Stomach (tissue), 19 donors: ENCODE data around the gene ASXL2. TPM values are rescaled to one million over a fixed set of nuclear protein-coding genes. Genes with fewer than 3 reads are reported as not detected.

Experiments
- DNase-seq, 2 donors: peaks; one replicate each; pipeline versions ENCODE4 v3.0.0 to v3.0.0-alpha.2; 2013 to 2019
- H3K27ac ChIP-seq, 5 donors: fragments of 200-600 bp in 4 of 5; sonication (generic) in 4 of 5; one replicate each; pipeline ENCODE4 v1.5.1; 2013 to 2019; ENCODE audit warnings: mild to moderate bottlenecking in 1 of 5, moderate library complexity in 1 of 5
- H3K27me3 ChIP-seq, 3 donors: fragments of 200-600 bp; sonication (generic); one replicate each; pipeline ENCODE4 v1.5.1; 2017 to 2019; ENCODE audit warnings: mixed run types in 1 of 3
- H3K36me3 ChIP-seq, 4 donors: fragments of 200-600 bp; sonication (generic); 1 replicate in 3 of 4; 2 replicates in 1 of 4; pipeline ENCODE4 v1.5.1; 2016 to 2019
- H3K4me1 ChIP-seq, 4 donors: fragments of 200-600 bp; sonication (generic); one replicate each; pipeline ENCODE4 v1.5.1; 2016 to 2019
- H3K4me3 ChIP-seq, 4 donors: fragments of 200-600 bp; sonication (generic) in 3 of 4; one replicate each; pipeline ENCODE4 v1.5.1; 2016 to 2019; ENCODE audit warnings: mild to moderate bottlenecking in 1 of 4
- H3K9me3 ChIP-seq, 4 donors: fragments of 200-600 bp; sonication (generic); one replicate each; pipeline ENCODE4 v1.5.1; 2016 to 2019
- CTCF ChIP-seq, 7 experiments: fragments of 450-650 bp in 4 of 7; fragments of 200-600 bp in 3 of 7; sonication (generic) in 3 of 7; IDR thresholded peaks; one replicate each; pipeline ENCODE4 v1.5.1; 2016 to 2019; ENCODE audit warnings: antibody characterized with exemption in 7 of 7, control low read depth in 2 of 7, mild to moderate bottlenecking in 1 of 7
- EP300 ChIP-seq: sonication (generic); formaldehyde crosslinking; IDR thresholded peaks from one replicate; pipeline ENCODE4 v1.6.1; 2017; ENCODE audit warnings: antibody characterized with exemption
- POLR2A ChIP-seq, 4 donors: fragments of 450-650 bp; IDR thresholded peaks; one replicate each; pipeline ENCODE4 v1.6.1; 2016; ENCODE audit warnings: antibody characterized with exemption in 4 of 4, control low read depth in 2 of 4, mild to moderate bottlenecking in 1 of 4, moderate library complexity in 1 of 4
- POLR2AphosphoS5 ChIP-seq, 3 donors: sonication (generic); formaldehyde crosslinking; IDR thresholded peaks; one replicate each; pipeline ENCODE4 v1.6.1; 2016; ENCODE audit warnings: antibody characterized with exemption in 3 of 3
- WGBS, 5 donors: extraction: QIAGEN DNeasy Blood & Tissue Kit in 3 of 5; methylation state at CpG; one replicate each; pipeline versions ENCODE4 v1.1.5 to v1.1.7; 2013 to 2018; 5-methylcytosine and 5-hydroxymethylcytosine counted together
- intact Hi-C: fragments of 100-400 bp; cut with DNase I; formaldehyde crosslinking; loops from one replicate; pipeline ENCODE4 v1.15.1; 2023; ENCODE audit warnings: low total_unique reads
- long read RNA-seq, 10 donors: transcript quantifications; one replicate each; lab custom pipeline, GENCODE V29; 2026
- polyA plus RNA-seq, 3 donors: library from polyadenylated mRNA; stranded (reverse); fragments of 200-250 nt; gene quantifications; one replicate each; pipeline ENCODE4 v1.2.3, GENCODE V29; 2013
- total RNA-seq, 5 donors: library from RNA; depleted of rRNA; stranded (reverse); fragments of >200 nt; gene quantifications; one replicate each; pipeline versions ENCODE4 v1.1.0 to v1.2.3, GENCODE V29; 2014 to 2016
- donor health status: healthy with polysubstance abuse.
- donor health status: Bipolar disorder and iron deficiency.
- donor health status: healthy.

The ASXL2 gene
- total RNA-seq (10 to 100 TPM; 12.7 to 26.5 (median 19.2) TPM), polyA plus RNA-seq (1 to 10 TPM; 1.6 to 2.4 (median 1.8) TPM)
- long read RNA-seq, donor 1, result 0 reads
- long read RNA-seq, donor 2, result 0 reads
- long read RNA-seq, donor 3, result 0 reads
- long read RNA-seq, donor 4, result 0 reads
- long read RNA-seq, donor 5, result 0 reads
- long read RNA-seq, donor 6, result 0 reads
- long read RNA-seq, donor 7, result 0 reads
- long read RNA-seq, donor 8, result 0 reads
- long read RNA-seq, donor 9, result 0 reads
- long read RNA-seq, donor 10, result 0 reads

- TF ChIP-seq POLR2AphosphoS5 (IDR thresholded peaks at IDR 0.05) (peak; percentile 88 to 96 (median 95)), CTCF (IDR thresholded peaks at IDR 0.05) (peak in 1 of 7 experiments; percentile 33), POLR2A (IDR thresholded peaks at IDR 0.05) (peak in 2 of 4 donors; percentile 39 to 72), EP300 (no peak)
- Histone ChIP-seq H3K4me1 (peaks cover 12 to 43% (median 22%) of the 10 kb centered on the region in 4 donors), H3K9me3 (no peaks in the 10 kb centered on the region), H3K4me3 (peak within 1 kb of the TSS; percentile 70 to 96 (median 80)), H3K36me3 (peaks cover 0 to 14% (median 12%) of the 10 kb centered on the region in 4 donors), H3K27ac (peak within 1 kb of the TSS; percentile 88 to 98 (median 96)), H3K27me3 (peaks cover 0 to 11% (median 0%) of the 10 kb centered on the region in 3 donors)
- intact Hi-C loops, result no loop called here
- WGBS, 5 donors, result 1 to 8% (median 2%) methylated on average over 10 to 56 of the region's 56 CpGs
- peak; percentile 98 to 100 for DNase-seq
These were observed at the start of gene ASXL2 for GRCh38 chr2:25878361-25879132. ASXL2 (minus strand) TSS chr2:25878487; CDS start chr2:25878222, 265 bp downstream.

DNA sequence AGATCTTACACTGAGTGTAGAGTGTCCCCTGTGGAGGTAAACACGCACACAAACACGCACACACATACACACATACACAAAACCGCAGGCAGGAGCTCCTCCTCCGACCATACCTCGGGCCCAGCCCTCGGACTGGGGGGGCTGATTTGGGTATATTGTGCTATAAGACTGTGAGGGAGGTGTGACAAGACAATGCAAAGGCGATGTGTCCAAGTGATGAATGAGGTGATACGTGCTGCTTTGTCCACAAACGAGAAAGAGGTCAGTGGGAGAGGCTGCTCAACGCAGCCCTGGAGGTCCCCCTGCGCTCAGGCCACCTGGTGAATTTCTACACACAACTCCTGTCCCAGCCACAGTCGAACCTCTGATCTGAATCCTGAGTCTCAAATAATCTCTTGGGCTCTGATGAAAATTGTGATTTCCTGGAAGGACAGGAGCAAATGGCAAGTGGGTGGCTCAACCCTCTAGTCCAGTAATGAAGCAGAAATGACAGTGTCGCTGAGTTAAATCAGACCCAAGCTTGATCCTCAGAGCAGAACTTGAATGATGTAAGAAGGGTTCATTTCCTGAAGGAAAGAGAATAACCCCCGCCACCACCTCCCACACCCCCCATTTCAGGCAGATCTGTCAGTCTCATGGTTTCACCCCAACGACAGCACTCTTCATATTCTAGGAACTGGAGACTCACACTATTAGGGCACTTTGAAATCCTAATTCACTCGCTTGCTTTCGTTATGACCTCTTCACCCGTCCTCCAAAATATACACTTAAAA is 48.9 kb upstream of the ASXL2 start:
- WGBS, 5 donors, result 74 to 80% (median 77%) methylated on average over 18 of the region's 18 CpGs
- intact Hi-C loops, result no loop called here

DNA sequence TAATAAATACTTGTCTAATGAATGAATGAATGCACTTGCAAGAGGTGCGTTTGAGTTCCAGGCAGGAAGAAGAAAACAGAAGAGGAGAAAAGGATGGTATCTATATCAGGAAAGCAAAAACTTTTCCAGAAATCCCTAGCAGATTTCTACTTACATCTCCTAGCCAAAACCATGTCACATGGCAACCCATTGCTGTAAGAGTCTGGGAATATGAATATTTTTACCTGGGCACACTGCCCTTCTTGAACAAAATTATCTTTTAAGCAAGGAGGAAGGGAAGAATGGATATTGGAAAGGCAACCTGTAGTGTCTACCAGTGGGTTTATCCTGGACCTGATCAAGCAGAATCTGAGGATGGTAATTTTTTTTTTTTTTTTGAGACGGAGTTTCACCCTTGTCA is 44.2 kb upstream of the ASXL2 start:
- WGBS, 5 donors, result 81 to 88% (median 85%) methylated on average over 2 of the region's 2 CpGs
- DNase-seq, result no peak
- H3K27ac ChIP-seq, result no peak overlapping the region

More for the DNA sequence above, 48.9 kb upstream of the ASXL2 start:
- TF ChIP-seq CTCF (IDR thresholded peaks at IDR 0.05), result no peak
- TF ChIP-seq EP300, result no peak
- TF ChIP-seq POLR2A (IDR thresholded peaks at IDR 0.05), result no peak
- TF ChIP-seq POLR2AphosphoS5 (IDR thresholded peaks at IDR 0.05), result no peak
- H3K4me1 ChIP-seq, result no peaks in the 10 kb centered on the region
- H3K9me3 ChIP-seq, result no peaks in the 10 kb centered on the region
- peaks cover 0 to 8% (median 0%) of the 10 kb centered on the region in 3 donors for H3K27me3 ChIP-seq
- H3K27ac ChIP-seq, result no peak overlapping the region
- no peak for DNase-seq
- H3K4me3 ChIP-seq, result no peak overlapping the region
- H3K36me3 ChIP-seq, result peaks cover 3 to 41% (median 26%) of the 10 kb centered on the region in 4 donors

More for the DNA sequence above, 44.2 kb upstream of the ASXL2 start:
- Histone ChIP-seq H3K4me1 (no peaks in the 10 kb centered on the region), H3K9me3 (no peaks in the 10 kb centered on the region), H3K36me3 (peaks cover 0 to 13% (median 10%) of the 10 kb centered on the region in 4 donors), H3K4me3 (no peak overlapping the region), H3K27me3 (peaks cover 0 to 8% (median 0%) of the 10 kb centered on the region in 3 donors)
- intact Hi-C loops, result no loop called here
- TF ChIP-seq POLR2A (IDR thresholded peaks at IDR 0.05), result no peak
- TF ChIP-seq CTCF (IDR thresholded peaks at IDR 0.05), result no peak
- no peak for TF ChIP-seq POLR2AphosphoS5 (IDR thresholded peaks at IDR 0.05)
- TF ChIP-seq EP300, result no peak
